A673 (cell line): ENCODE measurements around the gene AAGAB. TPM values are rescaled to one million over a fixed set of nuclear protein-coding genes. Genes with fewer than 3 reads are reported as not detected.
A peak's percentile ranks its signal among the peaks of the same experiment; 100 is the strongest.

Experiments used
- BruUV-seq: library from RNA; stranded (reverse); fragments of 400-500 nt; replicated peaks from 2 replicates; lab custom pipeline; 2021; lab: Mats Ljungman, UMichigan
- CTCF ChIA-PET: fragments of 300-600 bp; sonication (Branson Sonifier 250); formaldehyde crosslinking; loops from one replicate; lab custom pipeline; 2022; ENCODE audit warnings: antibody characterized with exemption; lab: Charles Lee
- POLR2A ChIA-PET: fragments of 300-600 bp; sonication (Branson Sonifier 250); formaldehyde crosslinking; loops from one replicate; lab custom pipeline; 2022; ENCODE audit warnings: antibody characterized with exemption; ENCODE audit not compliant: low non-redundant PET; lab: Charles Lee
- DNase-seq: peaks from one replicate; pipeline ENCODE4 v3.0.0-alpha.2; 2015; ENCODE audit warnings: low spot score
- H3K27ac ChIP-seq: fragments of 200-600 bp; sonication (generic); 2 replicates; pipeline ENCODE4 v1.5.1; 2016; ENCODE audit warnings: mixed run types, low read depth, mild to moderate bottlenecking, mixed read lengths, antibody characterized with exemption, low read length; ENCODE audit not compliant: poor library complexity, severe bottlenecking
- H3K27me3 ChIP-seq: fragments of 200-600 bp; sonication (generic); replicated peaks from 2 replicates; pipeline ENCODE4 v1.6.1; 2017; ENCODE audit warnings: mixed run types, low read depth, mild to moderate bottlenecking, mixed read lengths, antibody characterized with exemption, low read length; ENCODE audit not compliant: insufficient read depth, poor library complexity
- H3K36me3 ChIP-seq: fragments of 200-600 bp; sonication (generic); 2 replicates; pipeline ENCODE4 v1.6.1; 2016; ENCODE audit warnings: mixed run types, mild to moderate bottlenecking, mixed read lengths, antibody characterized with exemption, low read length; ENCODE audit not compliant: insufficient read depth, poor library complexity, severe bottlenecking
- H3K4me1 ChIP-seq: fragments of 200-600 bp; sonication (generic); 2 replicates; pipeline ENCODE4 v1.6.1; 2017; ENCODE audit warnings: mixed run types, mild to moderate bottlenecking, mixed read lengths, antibody characterized with exemption, low read length; ENCODE audit not compliant: insufficient read depth, poor library complexity, severe bottlenecking
- H3K4me3 ChIP-seq: fragments of 200-600 bp; sonication (generic); 2 replicates; pipeline ENCODE4 v1.5.1; 2016; ENCODE audit warnings: low read depth, mixed run types, mild to moderate bottlenecking, mixed read lengths, low read length; ENCODE audit not compliant: poor library complexity, severe bottlenecking
- H3K9me3 ChIP-seq: fragments of 200-600 bp; sonication (generic); 2 replicates; pipeline ENCODE4 v1.6.1; 2016; ENCODE audit warnings: mixed run types, low read depth, mild to moderate bottlenecking, mixed read lengths, antibody characterized with exemption, low read length; ENCODE audit not compliant: poor library complexity, severe bottlenecking
- CTCF ChIP-seq: fragments of 300-800, 200-600 bp; sonication (generic); conservative IDR thresholded peaks from 2 replicates; pipeline ENCODE4 v1.5.1; 2017; ENCODE audit warnings: low read depth, mild to moderate bottlenecking, antibody characterized with exemption, low read length, moderate library complexity, mixed read lengths
- EZH2 ChIP-seq: fragments of 200-600 bp; sonication (generic); IDR thresholded peaks from 2 replicates; pipeline ENCODE4 v1.6.1; 2017; ENCODE audit warnings: borderline replicate concordance, low read depth, mild to moderate bottlenecking, mixed read lengths, antibody characterized with exemption, low read length; ENCODE audit not compliant: poor library complexity, severe bottlenecking
- intact Hi-C: fragments of 100-400 bp; cut with micrococcal nuclease; formaldehyde crosslinking; loops from one replicate; pipeline ENCODE4 v1.10.0; 2022; ENCODE audit not compliant: unreplicated experiment
- total RNA-seq: library from RNA; stranded (reverse); gene quantifications from 2 replicates; pipeline ENCODE4 v1.2.3, GENCODE V29; 2021

The AAGAB gene
- total RNA-seq, 1 experiment from 2014 or later: 54.8 TPM

- Histone ChIP-seq H3K27me3 (no peaks in the 10 kb centered on the region), H3K27ac (peak overlapping the region; percentile 82), H3K4me1 (peaks cover 48% of the 10 kb centered on the region), H3K36me3 (no peaks in the 10 kb centered on the region), H3K9me3 (no peaks in the 10 kb centered on the region), H3K4me3 (no peak overlapping the region)
- ChIA-PET CTCF (no interaction called here), POLR2A (no interaction called here)
- TF ChIP-seq CTCF: no peak
- no peak for TF ChIP-seq EZH2
- intact Hi-C loops: no loop called here
- no TSS peak for BruUV-seq
- DNase-seq: peak; percentile 85
Observed at GRCh38 chr15:67242708-67243111, 11.8 kb downstream of the AAGAB start.

DNA sequence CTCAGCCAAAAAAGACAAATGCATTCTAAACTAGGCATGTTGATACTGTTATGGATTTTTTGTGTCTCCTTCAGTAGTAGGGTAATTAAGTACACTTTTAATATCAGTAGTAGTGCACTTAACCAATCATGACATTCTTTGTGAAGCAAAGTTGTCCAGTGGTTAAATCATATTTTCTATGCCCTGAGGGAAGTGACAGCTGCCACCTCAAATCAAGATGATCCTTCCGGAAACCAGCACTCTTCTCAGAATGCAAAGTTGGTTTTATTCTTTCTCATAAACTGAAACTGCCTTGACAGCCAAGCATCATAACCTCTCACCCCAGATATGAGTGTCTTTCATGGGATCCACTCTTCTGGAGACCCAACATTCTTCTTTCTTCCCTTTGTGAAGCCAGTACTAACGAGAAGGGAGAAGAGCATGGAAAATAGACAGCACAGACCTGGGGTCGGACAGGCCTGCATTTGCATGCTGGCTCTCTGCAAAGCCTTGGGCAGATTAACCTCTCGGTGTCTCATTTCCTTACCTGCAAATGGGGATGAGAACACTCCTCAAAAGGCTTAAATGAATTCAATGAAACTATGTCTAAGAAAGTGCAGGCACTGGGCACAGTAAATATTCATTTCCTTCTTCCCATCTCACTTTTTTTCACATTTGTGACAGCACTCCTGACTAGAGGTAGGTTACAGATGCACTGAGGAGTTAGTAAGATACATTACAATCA lies 13.2 kb downstream of the AAGAB start:
- H3K27me3 ChIP-seq: no peaks in the 10 kb centered on the region
- TF ChIP-seq CTCF: no peak
- no peak for TF ChIP-seq EZH2
- H3K27ac ChIP-seq: peak overlapping the region; percentile 22
- no peaks in the 10 kb centered on the region for H3K36me3 ChIP-seq
- H3K4me3 ChIP-seq: no peak overlapping the region
- no peaks in the 10 kb centered on the region for H3K9me3 ChIP-seq
- POLR2A ChIA-PET: no interaction called here
- no peak for DNase-seq
- peaks cover 62% of the 10 kb centered on the region for H3K4me1 ChIP-seq
- CTCF ChIA-PET: no interaction called here
- BruUV-seq: no TSS peak
- intact Hi-C loops: no loop called here

- no peak overlapping the region for H3K27ac ChIP-seq
- H3K36me3 ChIP-seq: no peaks in the 10 kb centered on the region
- BruUV-seq: no TSS peak
- peaks cover 64% of the 10 kb centered on the region for H3K4me1 ChIP-seq
- intact Hi-C loops: no loop called here
- no peaks in the 10 kb centered on the region for H3K9me3 ChIP-seq
- H3K4me3 ChIP-seq: no peak overlapping the region
- POLR2A ChIA-PET: interaction anchor here (0.7 kb wide), 1 partner anchor 13 kb away, joined by 10 read pairs; no protein-coding TSS in a partner anchor
- CTCF ChIA-PET: no interaction called here
- H3K27me3 ChIP-seq: no peaks in the 10 kb centered on the region
- no peak for DNase-seq
- TF ChIP-seq CTCF (peak; percentile 53), EZH2 (no peak)
Observed at GRCh38 chr15:67240235-67241131, 14.0 kb downstream of the AAGAB start.
